SK-N-SH (cell line): ENCODE data around the gene RGS7BP.

Experiments used
- CHD2 ChIP-seq: fragments of 150-350 bp; IDR thresholded peaks from 2 replicates; pipeline ENCODE4 v1.6.1; 2018; ENCODE audit warnings: low read length; ENCODE audit not compliant: partially characterized antibody
- CTCF ChIP-seq: fragments of 200-600 bp; sonication (generic); IDR thresholded peaks from 2 replicates; pipeline ENCODE4 v1.6.1; 2017; ENCODE audit warnings: antibody characterized with exemption, mild to moderate bottlenecking, moderate library complexity
- EP300 ChIP-seq, 2 experiments: IDR thresholded peaks; 2 replicates each; pipeline versions ENCODE4 v1.4.0 to v1.6.1; 2012; ENCODE audit warnings: borderline replicate concordance in 1 of 2, low read depth in 1 of 2, low read length in 1 of 2
- EZH2phosphoT487 ChIP-seq: fragments of 200-600 bp; sonication (generic); IDR thresholded peaks from 2 replicates; pipeline ENCODE4 v1.6.1; 2017; ENCODE audit warnings: low read depth, mixed run types, mild to moderate bottlenecking, antibody characterized with exemption, moderate library complexity, borderline replicate concordance
- IRF3 ChIP-seq: fragments of 150-350 bp; IDR thresholded peaks from 2 replicates; pipeline ENCODE4 v1.6.1; 2016; ENCODE audit warnings: mild to moderate bottlenecking, low read depth, low read length
- JUND ChIP-seq: IDR thresholded peaks from 2 replicates; pipeline ENCODE4 v1.4.0; 2012
- POLR2AphosphoS5 ChIP-seq: IDR thresholded peaks from 2 replicates; pipeline ENCODE4 v1.6.1; 2012; ENCODE audit warnings: low read depth, low read length
- RAD21 ChIP-seq: IDR thresholded peaks from 2 replicates; pipeline ENCODE4 v1.6.1; 2012; ENCODE audit warnings: mild to moderate bottlenecking, low read length
- REST ChIP-seq: IDR thresholded peaks from 2 replicates; pipeline ENCODE4 v1.6.1; 2012; ENCODE audit warnings: mild to moderate bottlenecking, low read depth, low read length, moderate library complexity
- SMC3 ChIP-seq: IDR thresholded peaks from 2 replicates; pipeline ENCODE4 v1.6.1; 2012; ENCODE audit warnings: low read depth, low read length, improper control_type of control experiment
- TAF1 ChIP-seq: IDR thresholded peaks from 2 replicates; pipeline ENCODE4 v1.6.1; 2012; ENCODE audit warnings: low read depth, mild to moderate bottlenecking, low read length, moderate library complexity, borderline replicate concordance
- TCF12 ChIP-seq: IDR thresholded peaks from 2 replicates; pipeline ENCODE4 v1.4.0; 2012
- TEAD4 ChIP-seq: IDR thresholded peaks from 2 replicates; pipeline ENCODE4 v1.4.0; 2012; ENCODE audit warnings: mild to moderate bottlenecking, borderline replicate concordance; ENCODE audit not compliant: insufficient read depth
- USF2 ChIP-seq: fragments of 150-350 bp; IDR thresholded peaks from 2 replicates; pipeline ENCODE4 v1.6.1; 2017; ENCODE audit warnings: antibody characterized with exemption, low read length, low read depth, borderline replicate concordance

GRCh38 chr5:64518793-64519192, 13.0 kb downstream of the RGS7BP start:
- no peak for TF ChIP-seq CTCF
- no peak for TF ChIP-seq USF2
- no peak for TF ChIP-seq RAD21
- TF ChIP-seq REST: no peak
- TF ChIP-seq EZH2phosphoT487: no peak
- no peak for TF ChIP-seq EP300 (IDR thresholded peaks at IDR 0.05; ENCODE audit: borderline replicate concordance in 1 of 2, low read depth in 1 of 2, low read length in 1 of 2)
- no peak for TF ChIP-seq POLR2AphosphoS5
- no peak for TF ChIP-seq CHD2
- TF ChIP-seq IRF3: no peak
- TF ChIP-seq SMC3: no peak
- TF ChIP-seq TAF1: no peak
- TF ChIP-seq JUND: no peak
- TF ChIP-seq TCF12: no peak
- TF ChIP-seq TEAD4: no peak
